K562 (cell line): ENCODE results near the gene PTPRB. TPM values are rescaled to one million over a fixed set of nuclear protein-coding genes. Genes with fewer than 3 reads are reported as not detected.
"Not testable (repeated sequence)": the region's sequence is repeated elsewhere in the genome, so short reads cannot be mapped to it uniquely, and the experiment has no call there.

ENCODE experiments used
- ATAC-seq: fragments of 200-7000 bp; cut with Tn5 transposase; 3 replicates; pipeline ENCODE4 v1.9.1; 2020; ENCODE audit warnings: moderate library complexity
- BruUV-seq: library from RNA; stranded (reverse); fragments of 400-500 nt; replicated peaks from 2 replicates; lab custom pipeline; 2021; lab: Mats Ljungman, UMichigan
- CTCF ChIA-PET: fragments of 300-600 bp; formaldehyde crosslinking; extraction: SDS; loops from one replicate; lab custom pipeline; 2021; ENCODE audit warnings: low intra/inter-chr PET ratio; lab: Yijun Ruan, JAX
- POLR2A ChIA-PET: fragments of 300-600, 350-650 bp; sonication (Branson Sonifier 250); formaldehyde crosslinking; extraction: SDS; loops from one replicate; lab custom pipeline; 2021; ENCODE audit warnings: antibody characterized with exemption, inconsistent platforms; lab: Yijun Ruan, JAX
- DNase-seq, 4 experiments: peaks; one replicate each; pipeline versions ENCODE4 v3.0.0 to v3.0.0-alpha.2; 2011 to 2018; ENCODE audit warnings: low spot score in 3 of 4, mixed read lengths in 3 of 4; ENCODE audit errors: extremely low read depth in 1 of 4
- FAIRE-seq: peaks from 2 replicates; lab custom pipeline; 2011; peaks lifted over from hg19 to GRCh38; lab: Jason Lieb, UNC
- H2AFZ ChIP-seq: 2 replicates; pipeline ENCODE4 v1.6.0; 2011; ENCODE audit warnings: low read depth, low read length, control low read depth, inconsistent platforms
- H3K27ac ChIP-seq: fragments of 200-600 bp; 3 replicates; pipeline ENCODE4 v1.8.0; 2011; ENCODE audit warnings: low read depth, mild to moderate bottlenecking, control low read depth, inconsistent platforms, low read length, moderate library complexity, mixed read lengths; ENCODE audit errors: extremely low read depth
- H3K27me3 ChIP-seq, 2 experiments: fragments of 300-600 bp in 1 of 2; 2 replicates in 1 of 2; 3 replicates in 1 of 2; pipeline versions ENCODE4 v1.6.0 to v1.8.0; 2011; ENCODE audit warnings: inconsistent platforms in 2 of 2, low read length in 2 of 2, mild to moderate bottlenecking in 1 of 2, mixed read lengths in 1 of 2, moderate library complexity in 1 of 2; ENCODE audit not compliant: control insufficient read depth in 2 of 2, insufficient read depth in 2 of 2
- H3K36me3 ChIP-seq: fragments of 300-600 bp; 3 replicates; pipeline ENCODE4 v1.8.0; 2011; ENCODE audit warnings: mild to moderate bottlenecking, low read length, inconsistent platforms; ENCODE audit not compliant: control insufficient read depth, insufficient read depth
- H3K4me1 ChIP-seq, 2 experiments: fragments of 200-600 bp in 1 of 2; replicated peaks in 1 of 2; 2 replicates in 1 of 2; 3 replicates in 1 of 2; pipeline versions ENCODE4 v1.5.1 to v1.8.0; 2011; ENCODE audit warnings: inconsistent platforms in 2 of 2, low read length in 2 of 2, mild to moderate bottlenecking in 1 of 2, mixed read lengths in 1 of 2, moderate library complexity in 1 of 2; ENCODE audit not compliant: control insufficient read depth in 2 of 2, insufficient read depth in 2 of 2
- H3K4me2 ChIP-seq: 2 replicates; pipeline ENCODE4 v1.6.1; 2011; ENCODE audit warnings: low read length, control low read depth, inconsistent platforms, mixed read lengths; ENCODE audit not compliant: insufficient read depth
- H3K4me3 ChIP-seq: fragments of 200-600 bp; sonication (generic), shearing (Covaris generic); 2 replicates; pipeline ENCODE4 v1.5.1; 2016; ENCODE audit warnings: control low read depth, inconsistent platforms
- H3K79me2 ChIP-seq: fragments of 200-600 bp; 3 replicates; pipeline ENCODE4 v1.8.0; 2011; ENCODE audit warnings: low read length, inconsistent platforms; ENCODE audit not compliant: control insufficient read depth, insufficient read depth
- H3K9ac ChIP-seq, 2 experiments: 2 replicates each; pipeline versions ENCODE4 v1.6.0 to v1.6.1; 2011; ENCODE audit warnings: low read depth in 2 of 2, low read length in 2 of 2, control low read depth in 1 of 2, inconsistent platforms in 1 of 2, mild to moderate bottlenecking in 1 of 2, mixed read lengths in 1 of 2; ENCODE audit not compliant: insufficient read depth in 1 of 2
- H3K9me1 ChIP-seq: one replicate; pipeline ENCODE4 v1.6.0; 2011; ENCODE audit warnings: inconsistent platforms, mild to moderate bottlenecking, low read length, moderate library complexity; ENCODE audit not compliant: control insufficient read depth, insufficient read depth
- H3K9me3 ChIP-seq: replicated peaks from 2 replicates; pipeline ENCODE4 v1.5.1; 2011; ENCODE audit warnings: low read depth, low read length, inconsistent platforms; ENCODE audit not compliant: control insufficient read depth, insufficient read depth
- H4K20me1 ChIP-seq: replicated peaks from 2 replicates; pipeline ENCODE4 v1.6.1; 2011; ENCODE audit warnings: low read length, inconsistent platforms, mixed read lengths; ENCODE audit not compliant: control insufficient read depth, insufficient read depth
- ETV1 ChIP-seq: fragments of 450-650 bp; conservative IDR thresholded peaks from 2 replicates; pipeline ENCODE4 v1.6.1; 2016; ENCODE audit warnings: missing genetic modification characterization, control low read depth, low read depth, missing compliant biosample characterization
- GATAD2B ChIP-seq: fragments of 450-650 bp; IDR thresholded peaks from 2 replicates; pipeline ENCODE4 v1.6.1; 2017; ENCODE audit warnings: mild to moderate bottlenecking, borderline replicate concordance
- ILF3 ChIP-seq: fragments of 450-650 bp; IDR thresholded peaks from 2 replicates; pipeline ENCODE4 v1.6.1; 2018; ENCODE audit warnings: antibody characterized with exemption, mild to moderate bottlenecking, moderate library complexity, borderline replicate concordance
- MCM7 ChIP-seq, 2 experiments: fragments of 450-650 bp; IDR thresholded peaks; 2 replicates each; pipeline ENCODE4 v1.6.1; 2016 to 2018
- PCBP2 ChIP-seq: fragments of 200-400 bp; formaldehyde crosslinking; IDR thresholded peaks from 2 replicates; pipeline ENCODE4 v1.6.1; 2018; ENCODE audit warnings: low read length, low read depth, mild to moderate bottlenecking, moderate library complexity; ENCODE audit not compliant: poor library complexity, severe bottlenecking
- PRPF4 ChIP-seq: fragments of 200-400 bp; formaldehyde crosslinking; IDR thresholded peaks from one replicate; pipeline ENCODE4 v1.6.1; 2017; ENCODE audit warnings: low read length, low read depth, mild to moderate bottlenecking; ENCODE audit not compliant: insufficient read depth, poor library complexity, severe bottlenecking
- SMARCC2 ChIP-seq: fragments of 450-650 bp; IDR thresholded peaks from 2 replicates; pipeline ENCODE4 v1.6.1; 2017; ENCODE audit warnings: antibody characterized with exemption, moderate library complexity, mild to moderate bottlenecking, low read depth
- ZFP1 ChIP-seq: fragments of 450-650 bp; formaldehyde crosslinking; IDR thresholded peaks from 2 replicates; pipeline ENCODE4 v1.4.0; 2020; ENCODE audit warnings: mild to moderate bottlenecking, mixed read lengths
- ZMIZ1 ChIP-seq, 2 experiments: fragments of 150-350 bp in 1 of 2; IDR thresholded peaks; 2 replicates each; pipeline ENCODE4 v1.6.1; 2012 to 2016; ENCODE audit warnings: low read depth in 2 of 2, low read length in 2 of 2, mild to moderate bottlenecking in 1 of 2, moderate library complexity in 1 of 2
- ZNF146 ChIP-seq: IDR thresholded peaks from one replicate; pipeline ENCODE4 v1.6.1; 2018; ENCODE audit warnings: missing compliant biosample characterization; ENCODE audit not compliant: unreplicated experiment
- ZNF311 ChIP-seq: fragments of 250-450 bp; sonication (Bioruptor Pico); IDR thresholded peaks from 2 replicates; pipeline ENCODE4 v1.4.0; 2020; ENCODE audit warnings: mild to moderate bottlenecking, moderate library complexity
- ZNF431 ChIP-seq: sonication (generic); formaldehyde crosslinking; IDR thresholded peaks from 2 replicates; pipeline ENCODE4 v1.8.0; 2022; ENCODE audit warnings: mild to moderate bottlenecking, missing genetic modification reagents
- WGBS: fragments of 100-300 bp; shearing (Covaris generic); methylation state at CpG from one replicate; pipeline ENCODE4 v1.1.6; 2016; ENCODE audit warnings: low coverage, mixed read lengths; ENCODE audit not compliant: insufficient coverage; ENCODE audit errors: missing lambda C conversion rate; 5-methylcytosine and 5-hydroxymethylcytosine counted together
- in situ Hi-C: fragments of 300-500 bp; cut with MboI; formaldehyde crosslinking; loops from 4 replicates; pipeline ENCODE4 v1.15.0; 2018; ENCODE audit warnings: inconsistent platforms, mixed read lengths
- intact Hi-C: fragments of 100-400 bp; cut with micrococcal nuclease; formaldehyde crosslinking; loops from 2 replicates; pipeline ENCODE4 v1.14.2; 2022
- polyA plus RNA-seq, 8 experiments: library from polyadenylated mRNA; depleted of rRNA in 4 of 8; stranded (reverse) in 5 of 8; unstranded in 3 of 8; fragments of >200 nt; fragmentation: Nextera tagmentation in 2 of 8; fragmentation: Illumina TruSeq in 1 of 8; extraction: Ambion mirVana in 2 of 8; extraction: Trizol in 1 of 8; gene quantifications; 2 replicates each; pipeline versions ENCODE4 v1.2.1 to v1.2.3, GENCODE V29; 2011 to 2014; ENCODE audit warnings: inconsistent platforms in 1 of 8, missing spikeins in 1 of 8
- total RNA-seq, 7 experiments: library from RNA; depleted of rRNA in 6 of 7; stranded (reverse); fragments of >200 nt in 6 of 7; fragmentation: Illumina TruSeq in 2 of 7; extraction: Trizol in 2 of 7; gene quantifications; 2 replicates each; pipeline versions ENCODE4 v1.2.1 to v1.2.3, GENCODE V29; 2011 to 2021; ENCODE audit warnings: low replicate concordance in 1 of 7
- TF ChIP-seq, protein P1 (sequence below), 2 experiments: fragments of 250-450 bp in 1 of 2; fragments of 450-650 bp in 1 of 2; sonication (Bioruptor Pico) in 1 of 2; IDR thresholded peaks; 2 replicates each; pipeline versions ENCODE4 v1.6.1 to v1.8.0; 2016 to 2021; ENCODE audit warnings: mild to moderate bottlenecking in 2 of 2, moderate library complexity in 2 of 2, missing compliant biosample characterization in 1 of 2, missing genetic modification characterization in 1 of 2

Gene PTPRB
- total and polyA plus RNA-seq, 9 of the 15 experiments (the other 6 are each of a cell fraction or from before 2014, with no cell fraction given), result 0.46 to 5.9 (median 3.1) TPM

DNA sequence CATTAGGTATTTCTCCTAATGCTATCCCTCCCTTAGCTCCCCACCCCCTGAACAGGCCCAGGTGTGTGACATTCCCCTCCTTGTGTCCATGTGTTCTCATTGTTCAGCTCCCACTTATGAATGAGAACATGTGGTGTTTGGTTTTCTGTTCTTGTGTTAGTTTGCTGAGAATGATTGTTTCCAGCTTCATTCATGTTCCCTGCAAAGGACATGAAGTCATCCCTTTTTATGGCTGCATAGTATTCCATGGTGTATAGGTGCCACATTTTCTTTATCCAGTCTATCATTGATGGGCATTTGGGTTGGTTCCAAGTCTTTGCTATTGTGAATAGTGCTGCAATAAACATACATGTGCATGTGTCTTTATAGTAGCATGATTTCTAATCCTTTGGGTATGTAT lies 146.3 kb downstream of the PTPRB start:
- H3K9ac ChIP-seq, POLR2A ChIA-PET, H3K9me3 ChIP-seq, intact Hi-C loops, H2AFZ ChIP-seq, H3K36me3 ChIP-seq, in situ Hi-C loops, H3K27me3 ChIP-seq, H3K27ac ChIP-seq, H3K79me2 ChIP-seq, FAIRE-seq, H4K20me1 ChIP-seq, H3K4me1 ChIP-seq, DNase-seq, H3K4me3 ChIP-seq, CTCF ChIA-PET, ATAC-seq, BruUV-seq: not testable (repeated sequence)
- peak; percentile 78 for TF ChIP-seq ZNF146 (CRISPR knock-in tag)
- TF ChIP-seq, all 486 proteins: peak for 1; not testable (repeated sequence) for 485
- H3K9me1 ChIP-seq, H3K4me2 ChIP-seq: not testable (repeated sequence)

DNA sequence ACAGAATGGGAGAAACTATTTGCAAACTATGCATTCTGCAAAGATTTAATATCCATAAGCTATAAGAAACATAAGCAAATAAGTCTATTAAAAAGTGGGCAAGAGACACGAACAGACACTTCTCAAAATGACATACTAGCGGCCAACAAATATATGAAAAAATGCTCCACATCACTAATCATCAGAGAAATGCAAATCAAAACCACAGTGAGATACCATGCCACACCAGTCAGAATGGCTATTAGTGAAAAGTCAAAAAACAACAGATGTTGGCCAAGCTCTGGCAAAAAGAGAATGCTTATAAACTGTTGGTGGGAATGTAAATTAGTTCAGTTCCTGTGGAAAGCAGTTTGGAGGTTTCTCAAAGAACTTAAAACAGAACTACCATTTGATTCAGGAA lies 149.8 kb downstream of the PTPRB start:
- Histone ChIP-seq H3K4me1 (no peaks in the 10 kb centered on the region; a peak in 1 of 5 replicates), H4K20me1 (no peaks in the 10 kb centered on the region), H3K9me3 (no peaks in the 10 kb centered on the region), H3K79me2 (no peaks in the 10 kb centered on the region), H3K9ac (no peak overlapping the region), H2AFZ (no peak overlapping the region), H3K27me3 (no peaks in the 10 kb centered on the region), H3K4me2 (no peak overlapping the region), H3K9me1 (no peaks in the 10 kb centered on the region), H3K27ac (no peak overlapping the region), H3K4me3 (no peak overlapping the region), H3K36me3 (no peaks in the 10 kb centered on the region)
- POLR2A ChIA-PET, result no interaction called here
- WGBS, result 4% methylated on average over 2 of the region's 2 CpGs
- intact Hi-C loops, result no loop called here
- FAIRE-seq, result no peak
- no peak for ATAC-seq
- DNase-seq, result no peak
- no TSS peak for BruUV-seq
- CTCF ChIA-PET, result no interaction called here
- in situ Hi-C loops, result no loop called here
- TF ChIP-seq SMARCC2, result no peak
- TF ChIP-seq ZMIZ1 (IDR thresholded peaks at IDR 0.05; ENCODE audit: low read depth in 2 of 2, low read length in 2 of 2), result no peak
- no peak for TF ChIP-seq ZFP1 (CRISPR knock-in tag)
- TF ChIP-seq, protein P1, sequence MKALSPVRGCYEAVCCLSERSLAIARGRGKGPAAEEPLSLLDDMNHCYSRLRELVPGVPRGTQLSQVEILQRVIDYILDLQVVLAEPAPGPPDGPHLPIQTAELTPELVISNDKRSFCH (CRISPR knock-in tag; IDR thresholded peaks at IDR 0.05), result no peak
- TF ChIP-seq, protein P1 (tag; IDR thresholded peaks at IDR 0.05), result no peak
- no peak for TF ChIP-seq PRPF4
- no peak for TF ChIP-seq ZNF311 (CRISPR knock-in tag)
- TF ChIP-seq ZNF431 (CRISPR knock-in tag), result no peak
- TF ChIP-seq PCBP2, result no peak
- TF ChIP-seq MCM7 (IDR thresholded peaks at IDR 0.05), result no peak
- no peak for TF ChIP-seq ILF3
- no peak for TF ChIP-seq ETV1 (tag)
- no peak for TF ChIP-seq GATAD2B
